GM12864 (cell line): ENCODE results near the gene SELENOO.
"Not testable (repeated sequence)": the region's sequence is repeated elsewhere in the genome, so short reads cannot be mapped to it uniquely, and the experiment has no call there.

Experiments
- DNase-seq: peaks from one replicate; pipeline ENCODE4 v3.0.0-alpha.2; 2011; ENCODE audit warnings: low read depth
- H3K4me3 ChIP-seq: 2 replicates; pipeline ENCODE4 v1.5.1; 2011; ENCODE audit warnings: mild to moderate bottlenecking, low read depth, low read length, control low read depth
- CTCF ChIP-seq: IDR thresholded peaks from 2 replicates; pipeline ENCODE4 v1.5.1; 2011; ENCODE audit warnings: low read depth, mild to moderate bottlenecking, moderate library complexity, low read length, control low read depth, inconsistent platforms; ENCODE audit errors: missing control alignments

SELENOO gene

DNA sequence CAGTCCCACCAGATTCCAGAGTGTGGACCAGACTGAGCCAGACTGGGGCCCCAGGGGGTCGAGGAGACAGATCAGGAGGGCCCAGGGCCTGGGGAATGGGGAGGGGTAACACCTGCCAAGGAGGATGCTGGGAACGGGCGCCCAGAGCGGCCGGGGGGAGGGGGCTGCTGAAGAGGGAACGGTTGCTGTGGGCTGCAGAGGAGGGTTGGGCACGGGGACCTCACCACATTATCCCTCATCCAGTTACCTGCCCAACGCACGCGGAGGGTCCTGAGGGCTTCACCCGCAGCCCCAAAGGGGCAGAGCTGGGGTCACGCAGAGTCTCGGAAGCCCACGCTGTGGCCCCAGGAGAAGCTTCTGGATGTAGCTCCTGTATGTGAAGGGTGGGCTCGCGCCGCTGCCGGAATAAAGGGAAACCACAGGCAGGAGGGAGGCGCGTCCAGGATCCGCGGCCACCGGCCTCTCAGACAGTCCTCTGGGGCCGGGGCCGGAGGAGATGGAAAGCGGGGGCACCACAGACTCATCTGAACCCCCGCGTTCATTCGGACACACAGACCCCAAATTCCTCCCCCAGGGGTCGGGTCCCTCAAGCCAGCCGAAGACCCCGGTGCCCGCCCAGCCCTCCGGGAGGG, 866 bp upstream of the SELENOO start:
- peak overlapping the region; percentile 83 for H3K4me3 ChIP-seq
- DNase-seq = no peak
- no peak for TF ChIP-seq CTCF

GRCh38 chr22:50201191-50202129, 649 bp downstream of the SELENOO start:
- DNase-seq = no peak
- H3K4me3 ChIP-seq = peak overlapping the region; percentile 83
- TF ChIP-seq CTCF = no peak

GRCh38 chr22:50202130-50202666, 1.4 kb downstream of the SELENOO start:
- peak overlapping the region; percentile 83 for H3K4me3 ChIP-seq
- TF ChIP-seq CTCF = no peak
- no peak for DNase-seq

GRCh38 chr22:50203288-50203687, 2.5 kb downstream of the SELENOO start:
- DNase-seq = no peak
- no peak overlapping the region for H3K4me3 ChIP-seq
- no peak for TF ChIP-seq CTCF

DNA sequence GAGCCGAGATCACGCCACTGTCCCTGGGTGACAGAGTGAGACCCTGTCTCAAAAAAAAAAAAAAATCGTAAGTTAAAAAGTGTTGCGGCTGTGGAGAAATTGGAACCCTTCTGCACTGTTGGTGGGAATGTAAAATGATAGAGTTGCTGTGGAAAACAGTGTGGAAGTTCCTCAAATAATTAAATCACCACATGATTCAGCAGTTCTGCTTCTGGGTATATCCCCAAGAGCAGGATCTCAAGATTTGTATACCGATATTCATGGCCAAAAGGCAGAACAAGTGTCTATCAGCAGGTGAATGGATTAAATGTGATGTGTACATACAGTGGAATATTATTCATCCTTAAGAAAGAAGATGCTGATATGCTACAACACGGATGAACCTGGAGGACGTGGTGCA, 3.8 kb downstream of the SELENOO start:
- no peak for DNase-seq
- no peak overlapping the region for H3K4me3 ChIP-seq
- TF ChIP-seq CTCF = no peak

DNA sequence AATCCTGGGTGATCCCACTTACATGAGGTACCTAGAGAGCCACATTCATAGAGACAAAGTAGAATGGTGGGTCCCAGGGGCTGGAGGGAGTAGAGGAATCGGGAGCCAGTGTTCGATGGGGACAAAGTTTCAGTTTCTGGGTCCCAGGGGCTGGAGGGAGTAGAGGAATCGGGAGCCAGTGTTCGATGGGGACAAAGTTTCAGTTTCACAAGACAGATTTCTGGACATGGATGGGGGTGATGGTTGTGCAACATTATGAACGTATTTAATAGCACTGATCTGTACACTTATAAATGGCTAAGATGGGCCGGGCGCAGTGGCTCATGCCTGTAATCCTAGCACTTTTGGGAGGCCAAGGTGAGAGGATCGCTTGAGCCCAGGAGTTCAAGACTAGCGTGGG, 4.2 kb downstream of the SELENOO start:
- not testable (repeated sequence) for H3K4me3 ChIP-seq, DNase-seq

- DNase-seq = no peak
- TF ChIP-seq CTCF = no peak
- no peak overlapping the region for H3K4me3 ChIP-seq
Measured at GRCh38 chr22:50205781-50206569, 5.2 kb downstream of the SELENOO start.
